Ovary (tissue), 3 donors: ENCODE measurements around the gene IL17REL.

ENCODE experiments used
- CTCF ChIP-seq, 3 donors: fragments of 450-650 bp in 2 of 3; fragments of 200-600 bp in 1 of 3; IDR thresholded peaks; one replicate each; pipeline versions ENCODE4 v1.5.1 to v1.8.0; 2016 to 2022; ENCODE audit warnings: antibody characterized with exemption in 3 of 3, mild to moderate bottlenecking in 1 of 3
- EP300 ChIP-seq: sonication (generic); formaldehyde crosslinking; IDR thresholded peaks from one replicate; pipeline ENCODE4 v1.6.1; 2017; ENCODE audit warnings: antibody characterized with exemption
- POLR2A ChIP-seq: fragments of 450-650 bp; IDR thresholded peaks from one replicate; pipeline ENCODE4 v1.6.1; 2017; ENCODE audit warnings: antibody characterized with exemption, mild to moderate bottlenecking, moderate library complexity
- donor health status: DM: no; HTN: no; CAD: no.

- TF ChIP-seq CTCF (IDR thresholded peaks at IDR 0.05) (peak in 1 of 3 donors; percentile 8), POLR2A (no peak), EP300 (no peak)
These were observed 50.4 kb downstream of the IL17REL start for GRCh38 chr22:49962012-49962750.
